GM12875 (cell line): Measurements from ENCODE around the gene ANKS1B.

ENCODE experiments used
- H3K4me3 ChIP-seq: one replicate; pipeline ENCODE4 v1.5.1; 2011; ENCODE audit warnings: low read depth, low read length, control low read depth
- CTCF ChIP-seq: IDR thresholded peaks from 2 replicates; pipeline ENCODE4 v1.5.1; 2011; ENCODE audit warnings: low read depth, mild to moderate bottlenecking, control low read depth, inconsistent platforms, low read length, moderate library complexity, borderline replicate concordance; ENCODE audit not compliant: insufficient read depth

Gene ANKS1B

GRCh38 chr12:99111600-99111999, 873.1 kb downstream of the ANKS1B start:
- no peak overlapping the region for H3K4me3 ChIP-seq
- no peak for TF ChIP-seq CTCF

GRCh38 chr12:99110868-99111267, 873.9 kb downstream of the ANKS1B start:
- no peak for TF ChIP-seq CTCF
- H3K4me3 ChIP-seq = no peak overlapping the region

- no peak for TF ChIP-seq CTCF
- H3K4me3 ChIP-seq = no peak overlapping the region
Measured at GRCh38 chr12:99110212-99110611, 874.5 kb downstream of the ANKS1B start.

GRCh38 chr12:99108924-99109323, 875.8 kb downstream of the ANKS1B start:
- no peak for TF ChIP-seq CTCF
- H3K4me3 ChIP-seq = no peak overlapping the region

- TF ChIP-seq CTCF = no peak
- no peak overlapping the region for H3K4me3 ChIP-seq
Measured at GRCh38 chr12:99099786-99100185, 885.0 kb downstream of the ANKS1B start.

GRCh38 chr12:99097171-99097570, 887.6 kb downstream of the ANKS1B start:
- TF ChIP-seq CTCF = no peak
- H3K4me3 ChIP-seq = no peak overlapping the region

- H3K4me3 ChIP-seq = no peak overlapping the region
- no peak for TF ChIP-seq CTCF
Measured at GRCh38 chr12:99093166-99093565, 891.6 kb downstream of the ANKS1B start.
